H9 (cell line): ENCODE data around the gene SNAI1. TPM values are rescaled to one million over a fixed set of nuclear protein-coding genes. Genes with fewer than 3 reads are reported as not detected.

Experiments
- DNase-seq: peaks from one replicate; pipeline ENCODE4 v3.0.0-alpha.2; 2017
- H2AFZ ChIP-seq: one replicate; pipeline ENCODE4 v1.6.1; 2013; ENCODE audit warnings: mild to moderate bottlenecking, low read length, control low read depth, moderate library complexity
- H2AK5ac ChIP-seq: 2 replicates; pipeline ENCODE4 v1.6.1; 2013; ENCODE audit warnings: low read length, control low read depth, mixed read lengths; ENCODE audit not compliant: insufficient read length
- H2BK120ac ChIP-seq: one replicate; pipeline ENCODE4 v1.6.1; 2013; ENCODE audit warnings: low read depth, mild to moderate bottlenecking, low read length, control low read depth, inconsistent platforms; ENCODE audit not compliant: poor library complexity, severe bottlenecking
- H2BK12ac ChIP-seq: 2 replicates; pipeline ENCODE4 v1.6.1; 2013; ENCODE audit warnings: low read length, control low read depth, mixed read lengths, low read depth; ENCODE audit not compliant: insufficient read length
- H2BK15ac ChIP-seq: 2 replicates; pipeline ENCODE4 v1.6.1; 2013; ENCODE audit warnings: low read depth, low read length, control low read depth
- H2BK20ac ChIP-seq: one replicate; pipeline ENCODE4 v1.6.1; 2013; ENCODE audit warnings: low read depth, mild to moderate bottlenecking, low read length, control low read depth, inconsistent platforms; ENCODE audit not compliant: poor library complexity, severe bottlenecking
- H2BK5ac ChIP-seq: 2 replicates; pipeline ENCODE4 v1.6.1; 2013; ENCODE audit warnings: low read length, control low read depth, mixed read lengths; ENCODE audit not compliant: insufficient read length
- H3K14ac ChIP-seq: 2 replicates; pipeline ENCODE4 v1.6.1; 2013; ENCODE audit warnings: low read length, control low read depth; ENCODE audit not compliant: insufficient read depth
- H3K18ac ChIP-seq: 2 replicates; pipeline ENCODE4 v1.6.1; 2013; ENCODE audit warnings: low read depth, mild to moderate bottlenecking, mixed read lengths, low read length, control low read depth; ENCODE audit not compliant: insufficient read length
- H3K23ac ChIP-seq: 2 replicates; pipeline ENCODE4 v1.6.1; 2013; ENCODE audit warnings: low read length, control low read depth, mixed read lengths, low read depth; ENCODE audit not compliant: insufficient read length
- H3K23me2 ChIP-seq: 2 replicates; pipeline ENCODE4 v1.6.1; 2013; ENCODE audit warnings: low read depth, mild to moderate bottlenecking, mixed read lengths, low read length, control low read depth; ENCODE audit not compliant: insufficient read length, poor library complexity, severe bottlenecking
- H3K27ac ChIP-seq: 2 replicates; pipeline ENCODE4 v1.5.1; 2013; ENCODE audit warnings: low read length, control low read depth, mixed read lengths, low read depth; ENCODE audit not compliant: insufficient read length
- H3K27me3 ChIP-seq: 2 replicates; pipeline ENCODE4 v1.6.1; 2013; ENCODE audit warnings: low read length, control low read depth, inconsistent platforms; ENCODE audit not compliant: insufficient read depth
- H3K4ac ChIP-seq: 2 replicates; pipeline ENCODE4 v1.6.1; 2013; ENCODE audit warnings: low read depth, mild to moderate bottlenecking, control low read depth, inconsistent platforms, low read length, moderate library complexity
- H3K4me1 ChIP-seq: 2 replicates; pipeline ENCODE4 v1.6.1; 2013; ENCODE audit warnings: low read length, control low read depth, inconsistent platforms; ENCODE audit not compliant: insufficient read depth
- H3K4me2 ChIP-seq: 2 replicates; pipeline ENCODE4 v1.6.1; 2013; ENCODE audit warnings: low read length, control low read depth, mixed read lengths; ENCODE audit not compliant: insufficient read length, insufficient read depth
- H3K56ac ChIP-seq: 2 replicates; pipeline ENCODE4 v1.6.1; 2013; ENCODE audit warnings: low read depth, mild to moderate bottlenecking, mixed read lengths, low read length, control low read depth; ENCODE audit not compliant: insufficient read length
- H3K79me1 ChIP-seq: 2 replicates; pipeline ENCODE4 v1.6.1; 2013; ENCODE audit warnings: low read depth, mild to moderate bottlenecking, moderate library complexity, low read length, control low read depth, inconsistent platforms; ENCODE audit not compliant: insufficient read depth, poor library complexity, severe bottlenecking
- H3K79me2 ChIP-seq: 2 replicates; pipeline ENCODE4 v1.6.1; 2013; ENCODE audit warnings: low read length, control low read depth, inconsistent platforms; ENCODE audit not compliant: insufficient read depth
- H3K9ac ChIP-seq: 2 replicates; pipeline ENCODE4 v1.6.1; 2013; ENCODE audit warnings: low read length, control low read depth, mixed read lengths; ENCODE audit not compliant: insufficient read length; ENCODE audit errors: extremely low read depth
- H3K9me3 ChIP-seq: one replicate; pipeline ENCODE4 v1.6.1; 2013; ENCODE audit warnings: low read depth, low read length, inconsistent platforms; ENCODE audit not compliant: control insufficient read depth
- H3T11ph ChIP-seq: one replicate; pipeline ENCODE4 v1.6.1; 2013; ENCODE audit warnings: mild to moderate bottlenecking, low read length, control low read depth, inconsistent platforms
- H4K20me1 ChIP-seq: one replicate; pipeline ENCODE4 v1.6.1; 2013; ENCODE audit not compliant: control insufficient read depth, insufficient read length, insufficient read depth
- H4K5ac ChIP-seq: 2 replicates; pipeline ENCODE4 v1.6.1; 2013; ENCODE audit warnings: low read depth, mild to moderate bottlenecking, mixed read lengths, low read length, control low read depth; ENCODE audit not compliant: insufficient read length
- H4K8ac ChIP-seq: replicated peaks from 2 replicates; pipeline ENCODE4 v1.6.1; 2013; ENCODE audit warnings: low read length, control low read depth, mixed read lengths, low read depth; ENCODE audit not compliant: insufficient read length
- H4K91ac ChIP-seq: 2 replicates; pipeline ENCODE4 v1.6.1; 2013; ENCODE audit warnings: low read depth, mild to moderate bottlenecking, moderate library complexity, mixed read lengths, low read length, control low read depth; ENCODE audit not compliant: insufficient read length
- H3K27ac Mint-ChIP-seq, 3 experiments: 2 replicates in 2 of 3; 3 replicates in 1 of 3; pipeline ENCODE4 v1.8.0; 2020 to 2021; ENCODE audit warnings: mixed read lengths in 3 of 3, mild to moderate bottlenecking in 1 of 3, moderate library complexity in 1 of 3
- H3K27me3 Mint-ChIP-seq: 2 replicates; pipeline ENCODE4 v1.8.0; 2021; ENCODE audit warnings: low read depth, mild to moderate bottlenecking, moderate library complexity, mixed read lengths
- H3K36me3 Mint-ChIP-seq, 3 experiments: 2 replicates in 2 of 3; 3 replicates in 1 of 3; pipeline ENCODE4 v1.8.0; 2020 to 2021; ENCODE audit warnings: low read depth in 3 of 3, mixed read lengths in 3 of 3; ENCODE audit not compliant: insufficient read depth in 1 of 3
- H3K4me1 Mint-ChIP-seq, 2 experiments: 2 replicates each; pipeline ENCODE4 v1.8.0; 2020; ENCODE audit warnings: mixed read lengths in 2 of 2
- H3K4me3 Mint-ChIP-seq, 2 experiments: 2 replicates in 1 of 2; 3 replicates in 1 of 2; pipeline ENCODE4 v1.8.0; 2020 to 2021; ENCODE audit warnings: mild to moderate bottlenecking in 2 of 2, mixed read lengths in 2 of 2, moderate library complexity in 1 of 2
- H3K9me3 Mint-ChIP-seq, 2 experiments: 2 replicates in 1 of 2; 3 replicates in 1 of 2; pipeline ENCODE4 v1.8.0; 2020; ENCODE audit warnings: mild to moderate bottlenecking in 2 of 2, mixed read lengths in 2 of 2, moderate library complexity in 1 of 2
- CTCF ChIP-seq: fragments of 200-600 bp; sonication (generic); conservative IDR thresholded peaks from 3 replicates; pipeline ENCODE4 v1.8.0; 2021; ENCODE audit warnings: antibody characterized with exemption, mild to moderate bottlenecking
- WGBS: extraction: QIAGEN DNeasy Blood & Tissue Kit; methylation state at CpG from one replicate; pipeline ENCODE4 v1.1.7; 2013; ENCODE audit warnings: missing lambda C conversion rate, low lambda C conversion rate, mixed read lengths; ENCODE audit not compliant: insufficient read length; ENCODE audit errors: extremely low coverage; 5-methylcytosine and 5-hydroxymethylcytosine counted together
- total RNA-seq: library from RNA; stranded (reverse); gene quantifications from 2 replicates; pipeline ENCODE4 v1.2.1, GENCODE V29; 2021

The SNAI1 gene
- total RNA-seq, 1 experiment from 2014 or later: 7.0 TPM

- H4K8ac ChIP-seq: no peak overlapping the region
- no peak overlapping the region for H3K27ac ChIP-seq
- no peak overlapping the region for H2BK15ac ChIP-seq
- H3K27me3 Mint-ChIP-seq: peaks cover 39% of the 10 kb centered on the region
- H3K23ac ChIP-seq: no peak overlapping the region
- H3K9ac ChIP-seq: no peak overlapping the region
- DNase-seq: no peak
- H2AFZ ChIP-seq: no peak overlapping the region
- no peak overlapping the region for H2BK120ac ChIP-seq
- H2BK12ac ChIP-seq: no peak overlapping the region
- peaks cover 6 to 21% (median 13%) of the 10 kb centered on the region in 3 experiments; a peak in 6 of 7 replicates for H3K36me3 Mint-ChIP-seq
- H2AK5ac ChIP-seq: no peak overlapping the region
- H2BK20ac ChIP-seq: no peak overlapping the region
- no peak for TF ChIP-seq CTCF
- H3K56ac ChIP-seq: no peak overlapping the region
- H3K27ac Mint-ChIP-seq: peak overlapping the region in 1 of 3 experiments; percentile 25; a peak in 2 of 7 replicates
- no peaks in the 10 kb centered on the region for H3K79me1 ChIP-seq
- no CpG with 5 or more reads among the region's 12 CpGs for WGBS
- no peak overlapping the region for H4K91ac ChIP-seq
- H3K14ac ChIP-seq: peak overlapping the region; percentile 24; the same call in 1 of the 2 replicates
- H3K4me2 ChIP-seq: peak overlapping the region; percentile 35
- H3K23me2 ChIP-seq: peaks cover 15% of the 10 kb centered on the region
- peaks cover 2% of the 10 kb centered on the region; the same call in 1 of the 2 replicates for H3K27me3 ChIP-seq
- H3K9me3 Mint-ChIP-seq: peaks cover 0 to 2% of the 10 kb centered on the region in 2 experiments; a peak in 1 of 5 replicates
- H4K5ac ChIP-seq: no peak overlapping the region
- H3K4ac ChIP-seq: no peak overlapping the region
- no peak overlapping the region for H3T11ph ChIP-seq
- H3K18ac ChIP-seq: peak overlapping the region; percentile 29
- peaks cover 13% of the 10 kb centered on the region for H3K4me1 ChIP-seq
- no peaks in the 10 kb centered on the region; the same call in 1 of the 2 replicates for H3K79me2 ChIP-seq
- no peaks in the 10 kb centered on the region for H3K9me3 ChIP-seq
- H2BK5ac ChIP-seq: no peak overlapping the region
- peak overlapping the region; percentile 57 to 74 for H3K4me3 Mint-ChIP-seq
- peaks cover 64 to 75% of the 10 kb centered on the region in 2 experiments for H3K4me1 Mint-ChIP-seq
- H4K20me1 ChIP-seq: no peaks in the 10 kb centered on the region
Measured at GRCh38 chr20:49982072-49982345, 771 bp upstream of the SNAI1 start.
